Measurements from ENCODE around the gene ZNF564. TPM values are rescaled to one million over a fixed set of nuclear protein-coding genes. Genes with fewer than 3 reads are reported as not detected.

ZNF564 gene
- total and polyA plus RNA-seq, 2 of the 13 experiments (the other 11 are each of a cell fraction or from before 2014, with no cell fraction given) = 2.3 to 11.1 TPM

DNA sequence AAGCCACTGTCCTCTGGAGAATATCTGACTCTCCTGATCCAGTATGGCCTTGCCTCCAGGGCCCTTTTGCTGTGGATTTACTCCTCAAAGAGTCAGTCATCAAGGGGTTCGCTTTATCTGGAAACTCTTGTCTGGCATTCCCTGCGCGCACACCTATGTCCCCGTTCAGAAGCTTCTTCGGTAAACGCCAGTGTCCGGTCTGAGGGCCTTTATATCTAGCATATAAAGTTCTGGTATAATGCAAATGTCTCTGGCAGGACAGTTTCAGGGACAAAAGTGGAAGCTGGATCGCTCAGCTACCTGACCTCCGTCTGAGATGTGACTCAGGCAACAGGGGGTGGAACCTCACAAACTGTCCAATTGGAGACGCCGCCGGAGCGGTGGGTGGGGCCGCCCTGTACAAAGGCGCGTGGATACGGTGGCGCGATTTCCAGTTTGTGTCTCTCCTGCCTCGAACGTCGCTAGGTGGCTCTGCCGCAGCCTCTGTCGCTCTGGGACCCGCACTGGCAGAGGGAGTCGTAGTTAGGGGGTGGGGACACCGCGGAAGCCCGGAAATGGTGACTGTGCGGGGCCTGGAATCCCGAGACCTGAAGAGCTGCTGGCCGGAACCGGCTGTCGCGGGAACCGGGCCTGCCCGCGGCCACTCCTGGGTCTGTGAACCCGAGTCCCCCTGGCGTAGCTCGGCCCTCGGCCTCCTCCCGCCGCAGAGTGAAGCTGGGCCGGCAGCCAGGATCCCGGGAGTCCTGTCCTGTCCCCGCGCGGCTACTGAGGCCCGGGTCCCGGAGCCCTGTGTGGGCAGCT lies 56.1 kb downstream of the ZNF564 start (continued):
- TF ChIP-seq, protein P1, sequence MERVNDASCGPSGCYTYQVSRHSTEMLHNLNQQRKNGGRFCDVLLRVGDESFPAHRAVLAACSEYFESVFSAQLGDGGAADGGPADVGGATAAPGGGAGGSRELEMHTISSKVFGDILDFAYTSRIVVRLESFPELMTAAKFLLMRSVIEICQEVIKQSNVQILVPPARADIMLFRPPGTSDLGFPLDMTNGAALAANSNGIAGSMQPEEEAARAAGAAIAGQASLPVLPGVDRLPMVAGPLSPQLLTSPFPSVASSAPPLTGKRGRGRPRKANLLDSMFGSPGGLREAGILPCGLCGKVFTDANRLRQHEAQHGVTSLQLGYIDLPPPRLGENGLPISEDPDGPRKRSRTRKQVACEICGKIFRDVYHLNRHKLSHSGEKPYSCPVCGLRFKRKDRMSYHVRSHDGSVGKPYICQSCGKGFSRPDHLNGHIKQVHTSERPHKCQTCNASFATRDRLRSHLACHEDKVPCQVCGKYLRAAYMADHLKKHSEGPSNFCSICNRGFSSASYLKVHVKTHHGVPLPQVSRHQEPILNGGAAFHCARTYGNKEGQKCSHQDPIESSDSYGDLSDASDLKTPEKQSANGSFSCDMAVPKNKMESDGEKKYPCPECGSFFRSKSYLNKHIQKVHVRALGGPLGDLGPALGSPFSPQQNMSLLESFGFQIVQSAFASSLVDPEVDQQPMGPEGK (CRISPR knock-in tag; IDR thresholded peaks at IDR 0.05) = peak; percentile 81
- TF ChIP-seq ZNF569 (CRISPR knock-in tag; IDR thresholded peaks at IDR 0.05; ENCODE audit: borderline replicate concordance) = peak; percentile 80; the same call in 1 of the 2 replicates
- TF ChIP-seq RBFOX2 (IDR thresholded peaks at IDR 0.05; ENCODE audit: low read depth, low read length) = peak; percentile 91
- no peak for TF ChIP-seq SCMH1 (CRISPR knock-in tag; IDR thresholded peaks at IDR 0.05; ENCODE audit: borderline replicate concordance)
- no peak for TF ChIP-seq ZNF468 (CRISPR knock-in tag; IDR thresholded peaks at IDR 0.05)
- TF ChIP-seq FOXC1 (CRISPR knock-in tag; IDR thresholded peaks at IDR 0.05; ENCODE audit: borderline replicate concordance) = no peak
- peak; percentile 76 for TF ChIP-seq DNMT1 (CRISPR knock-in tag; IDR thresholded peaks at IDR 0.05)
- peak; percentile 87; the same call in 1 of the 2 replicates for TF ChIP-seq ETV5 (CRISPR knock-in tag; IDR thresholded peaks at IDR 0.05; ENCODE audit: borderline replicate concordance)
- TF ChIP-seq ZNF674 (CRISPR knock-in tag; IDR thresholded peaks at IDR 0.05; ENCODE audit: low read depth) = no peak
- no peak for TF ChIP-seq KLF15 (CRISPR knock-in tag; IDR thresholded peaks at IDR 0.05; ENCODE audit: borderline replicate concordance)
- 0 out of 2 replicates have a peak, but pooled peaks have one; percentile 3 for TF ChIP-seq SRF (IDR thresholded peaks at IDR 0.05; ENCODE audit: low read depth, low read length)
- TF ChIP-seq ZNF343 (CRISPR knock-in tag; IDR thresholded peaks at IDR 0.05) = 0 out of 2 replicates have a peak, but pooled peaks have one; percentile 61
- peak; percentile 80; the same call in 1 of the 2 replicates for TF ChIP-seq POLR2AphosphoS2 (IDR thresholded peaks at IDR 0.05; ENCODE audit: low read depth, low read length)
- peak; percentile 85; the same call in 1 of the 2 replicates for TF ChIP-seq ZNF761 (CRISPR knock-in tag; conservative IDR thresholded peaks at IDR 0.05)
- TF ChIP-seq, protein P2, sequence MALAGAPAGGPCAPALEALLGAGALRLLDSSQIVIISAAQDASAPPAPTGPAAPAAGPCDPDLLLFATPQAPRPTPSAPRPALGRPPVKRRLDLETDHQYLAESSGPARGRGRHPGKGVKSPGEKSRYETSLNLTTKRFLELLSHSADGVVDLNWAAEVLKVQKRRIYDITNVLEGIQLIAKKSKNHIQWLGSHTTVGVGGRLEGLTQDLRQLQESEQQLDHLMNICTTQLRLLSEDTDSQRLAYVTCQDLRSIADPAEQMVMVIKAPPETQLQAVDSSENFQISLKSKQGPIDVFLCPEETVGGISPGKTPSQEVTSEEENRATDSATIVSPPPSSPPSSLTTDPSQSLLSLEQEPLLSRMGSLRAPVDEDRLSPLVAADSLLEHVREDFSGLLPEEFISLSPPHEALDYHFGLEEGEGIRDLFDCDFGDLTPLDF (CRISPR knock-in tag; IDR thresholded peaks at IDR 0.05) = no peak; the same call in 1 of the 2 replicates
- no peak; the same call in 1 of the 2 replicates for TF ChIP-seq ZNF703 (CRISPR knock-in tag; IDR thresholded peaks at IDR 0.05; ENCODE audit: borderline replicate concordance)
- TF ChIP-seq, protein P3, sequence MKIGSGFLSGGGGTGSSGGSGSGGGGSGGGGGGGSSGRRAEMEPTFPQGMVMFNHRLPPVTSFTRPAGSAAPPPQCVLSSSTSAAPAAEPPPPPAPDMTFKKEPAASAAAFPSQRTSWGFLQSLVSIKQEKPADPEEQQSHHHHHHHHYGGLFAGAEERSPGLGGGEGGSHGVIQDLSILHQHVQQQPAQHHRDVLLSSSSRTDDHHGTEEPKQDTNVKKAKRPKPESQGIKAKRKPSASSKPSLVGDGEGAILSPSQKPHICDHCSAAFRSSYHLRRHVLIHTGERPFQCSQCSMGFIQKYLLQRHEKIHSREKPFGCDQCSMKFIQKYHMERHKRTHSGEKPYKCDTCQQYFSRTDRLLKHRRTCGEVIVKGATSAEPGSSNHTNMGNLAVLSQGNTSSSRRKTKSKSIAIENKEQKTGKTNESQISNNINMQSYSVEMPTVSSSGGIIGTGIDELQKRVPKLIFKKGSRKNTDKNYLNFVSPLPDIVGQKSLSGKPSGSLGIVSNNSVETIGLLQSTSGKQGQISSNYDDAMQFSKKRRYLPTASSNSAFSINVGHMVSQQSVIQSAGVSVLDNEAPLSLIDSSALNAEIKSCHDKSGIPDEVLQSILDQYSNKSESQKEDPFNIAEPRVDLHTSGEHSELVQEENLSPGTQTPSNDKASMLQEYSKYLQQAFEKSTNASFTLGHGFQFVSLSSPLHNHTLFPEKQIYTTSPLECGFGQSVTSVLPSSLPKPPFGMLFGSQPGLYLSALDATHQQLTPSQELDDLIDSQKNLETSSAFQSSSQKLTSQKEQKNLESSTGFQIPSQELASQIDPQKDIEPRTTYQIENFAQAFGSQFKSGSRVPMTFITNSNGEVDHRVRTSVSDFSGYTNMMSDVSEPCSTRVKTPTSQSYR (CRISPR knock-in tag; IDR thresholded peaks at IDR 0.05; ENCODE audit: borderline replicate concordance) = peak; percentile 23; the same call in 1 of the 2 replicates
- TF ChIP-seq ZNF251 (CRISPR knock-in tag; IDR thresholded peaks at IDR 0.05) = no peak
- TF ChIP-seq SMAD9 (CRISPR knock-in tag; IDR thresholded peaks at IDR 0.05) = no peak
- no peak for TF ChIP-seq SETDB1 (CRISPR knock-in tag; IDR thresholded peaks at IDR 0.05; ENCODE audit: borderline replicate concordance)
- TF ChIP-seq, protein P4, sequence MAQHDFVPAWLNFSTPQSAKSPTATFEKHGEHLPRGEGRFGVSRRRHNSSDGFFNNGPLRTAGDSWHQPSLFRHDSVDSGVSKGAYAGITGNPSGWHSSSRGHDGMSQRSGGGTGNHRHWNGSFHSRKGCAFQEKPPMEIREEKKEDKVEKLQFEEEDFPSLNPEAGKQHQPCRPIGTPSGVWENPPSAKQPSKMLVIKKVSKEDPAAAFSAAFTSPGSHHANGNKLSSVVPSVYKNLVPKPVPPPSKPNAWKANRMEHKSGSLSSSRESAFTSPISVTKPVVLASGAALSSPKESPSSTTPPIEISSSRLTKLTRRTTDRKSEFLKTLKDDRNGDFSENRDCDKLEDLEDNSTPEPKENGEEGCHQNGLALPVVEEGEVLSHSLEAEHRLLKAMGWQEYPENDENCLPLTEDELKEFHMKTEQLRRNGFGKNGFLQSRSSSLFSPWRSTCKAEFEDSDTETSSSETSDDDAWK (CRISPR knock-in tag; IDR thresholded peaks at IDR 0.05) = no peak
- TF ChIP-seq BORCS8-MEF2B (CRISPR knock-in tag; IDR thresholded peaks at IDR 0.05) = peak; percentile 94
